GM12892 (cell line): Measurements from ENCODE around the gene HERC2.

Experiments used
- POLR2A ChIP-seq: IDR thresholded peaks from 2 replicates; pipeline ENCODE4 v1.6.1; 2011; ENCODE audit warnings: low read depth, low read length, control low read depth
- POLR2AphosphoS5 ChIP-seq: IDR thresholded peaks from 2 replicates; pipeline ENCODE4 v1.6.1; 2011; ENCODE audit warnings: low read depth, low read length, control low read depth
- TAF1 ChIP-seq: IDR thresholded peaks from 2 replicates; pipeline ENCODE4 v1.6.1; 2011; ENCODE audit warnings: low read depth, mild to moderate bottlenecking, control low read depth, low read length, borderline replicate concordance

GRCh38 chr15:28091313-28091712 lies 230.7 kb downstream of the HERC2 start:
- no peak for TF ChIP-seq POLR2A
- no peak for TF ChIP-seq POLR2AphosphoS5
- TF ChIP-seq TAF1, result no peak
